ENCODE data around the gene ARHGEF35. TPM values are rescaled to one million over a fixed set of nuclear protein-coding genes. Genes with fewer than 3 reads are reported as not detected.
"Not testable (repeated sequence)": the region's sequence is repeated elsewhere in the genome, so short reads cannot be mapped to it uniquely, and the experiment has no call there.

ARHGEF35 gene
- total and polyA plus RNA-seq, 2 of the 4 experiments (the other 2 are of a cell fraction), result not detected

DNA sequence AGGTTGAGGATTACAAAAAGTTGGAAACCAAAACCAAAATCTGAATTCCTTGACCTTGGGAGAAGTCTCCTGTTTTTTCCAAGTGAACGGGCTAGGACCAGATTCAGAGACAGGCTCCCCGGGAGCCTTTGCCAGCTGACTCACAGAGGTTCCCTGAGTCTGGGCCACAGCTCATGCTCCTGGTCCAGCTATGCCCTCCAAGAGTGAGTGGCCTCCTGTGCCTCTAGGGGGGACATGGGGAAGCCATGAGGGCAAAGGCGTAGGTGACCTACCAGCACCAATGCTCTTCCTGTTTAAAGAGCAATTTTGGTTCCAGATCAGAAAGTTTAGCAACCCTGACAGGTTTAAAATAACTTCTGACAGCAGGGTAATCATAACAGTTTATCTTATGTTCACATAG lies 33.2 kb upstream of the ARHGEF35 start:
- H2BK5ac ChIP-seq (ENCODE audit: low read depth, low read length, poor library complexity, severe bottlenecking); POLR2A ChIA-PET (ENCODE audit: unreplicated experiment): not testable (repeated sequence)

DNA sequence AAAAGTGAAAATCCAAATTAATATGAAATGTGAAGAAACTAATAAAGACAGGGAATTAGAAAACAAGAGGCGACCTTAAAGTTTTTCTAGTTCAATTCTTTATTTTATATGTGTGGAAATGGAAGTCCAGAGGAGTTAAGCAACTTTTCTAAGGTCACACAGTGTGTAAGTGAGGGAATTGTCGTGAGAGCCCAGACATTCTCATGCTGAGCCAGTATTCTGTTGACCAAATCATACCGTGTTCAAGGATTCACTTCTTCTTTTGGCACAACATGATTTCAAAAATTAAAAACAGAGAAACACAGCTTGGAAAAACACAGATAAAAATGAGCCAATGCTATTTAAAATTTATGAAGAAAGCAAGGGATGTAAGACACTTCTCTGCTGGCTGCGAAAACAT lies 31.2 kb upstream of the ARHGEF35 start:
- H3K4me3 ChIP-seq (ENCODE audit: insufficient read depth, low read depth, low read length); H2BK20ac ChIP-seq (ENCODE audit: low read depth, low read length); H3K14ac ChIP-seq (replicated peaks; ENCODE audit: low read depth, low read length); H4K91ac ChIP-seq (ENCODE audit: insufficient read depth, low read depth, low read length); intact Hi-C loops (cut with micrococcal nuclease); H3K9ac ChIP-seq (ENCODE audit: low read depth, low read length); H2BK120ac ChIP-seq (ENCODE audit: low read depth, low read length); H3K36me3 ChIP-seq (ENCODE audit: control insufficient read depth, insufficient read depth, low read length); H4K5ac ChIP-seq (ENCODE audit: low read depth, low read length); H3K4me1 ChIP-seq (ENCODE audit: control insufficient read depth, insufficient read depth, low read length); H3K56ac ChIP-seq (ENCODE audit: extremely low read depth, insufficient read depth, low read length); DNase-seq; H3K79me1 ChIP-seq (ENCODE audit: low read depth in 1 of 2, low read length in 2 of 2); H2AFZ ChIP-seq (replicated peaks; ENCODE audit: low read length, poor library complexity); H3K4ac ChIP-seq (ENCODE audit: low read depth, low read length); H3K27me3 ChIP-seq (ENCODE audit: control insufficient read depth, insufficient read depth, low read length); H3K9me1 ChIP-seq (ENCODE audit: insufficient read depth, low read length); H4K8ac ChIP-seq (ENCODE audit: low read depth in 2 of 2, low read length in 2 of 2); CTCF ChIA-PET; H2AK5ac ChIP-seq (ENCODE audit: low read depth, low read length); H4K20me1 ChIP-seq (ENCODE audit: insufficient read depth, low read length); dilution Hi-C loops (cut with HindIII; ENCODE audit: low sequenced_read_pairs, unreplicated experiment); H3K4me2 ChIP-seq (ENCODE audit: low read depth, low read length); H3K9me3 ChIP-seq (ENCODE audit: control insufficient read depth, insufficient read depth, low read length); H3K23ac ChIP-seq (ENCODE audit: low read depth, low read length); H3K27ac ChIP-seq (ENCODE audit: insufficient read depth, low read length); in situ Hi-C loops (cut with MboI; ENCODE audit: low sequenced_read_pairs); H2AK9ac ChIP-seq (replicated peaks; ENCODE audit: low read depth, low read length, poor library complexity); H2BK15ac ChIP-seq (ENCODE audit: low read depth, low read length); ATAC-seq (ENCODE audit: low read depth); POLR2A ChIA-PET (ENCODE audit: unreplicated experiment); H2BK5ac ChIP-seq (ENCODE audit: low read depth, low read length, poor library complexity, severe bottlenecking); H3K18ac ChIP-seq (ENCODE audit: low read depth, low read length); BruUV-seq (replicated peaks): not testable (repeated sequence)
- no CpG with 5 or more reads among the region's 4 CpGs for WGBS, 2 experiments (ENCODE audit: extremely low coverage in 2 of 2, insufficient read length in 1 of 2)

More for the DNA sequence above, 33.2 kb upstream of the ARHGEF35 start:
- H3K4me1 ChIP-seq (ENCODE audit: control insufficient read depth, insufficient read depth, low read length); H3K14ac ChIP-seq (replicated peaks; ENCODE audit: low read depth, low read length); H4K5ac ChIP-seq (ENCODE audit: low read depth, low read length); H3K9me3 ChIP-seq (ENCODE audit: control insufficient read depth, insufficient read depth, low read length); H4K8ac ChIP-seq (ENCODE audit: low read depth in 2 of 2, low read length in 2 of 2); H3K23ac ChIP-seq (ENCODE audit: low read depth, low read length); H2AK9ac ChIP-seq (replicated peaks; ENCODE audit: low read depth, low read length, poor library complexity); H3K36me3 ChIP-seq (ENCODE audit: control insufficient read depth, insufficient read depth, low read length); intact Hi-C loops (cut with micrococcal nuclease); H3K4ac ChIP-seq (ENCODE audit: low read depth, low read length); H2BK120ac ChIP-seq (ENCODE audit: low read depth, low read length); dilution Hi-C loops (cut with HindIII; ENCODE audit: low sequenced_read_pairs, unreplicated experiment); H3K9ac ChIP-seq (ENCODE audit: low read depth, low read length); H3K4me2 ChIP-seq (ENCODE audit: low read depth, low read length); H3K27ac ChIP-seq (ENCODE audit: insufficient read depth, low read length); H3K18ac ChIP-seq (ENCODE audit: low read depth, low read length); H4K20me1 ChIP-seq (ENCODE audit: insufficient read depth, low read length); H2BK15ac ChIP-seq (ENCODE audit: low read depth, low read length); H3K4me3 ChIP-seq (ENCODE audit: insufficient read depth, low read depth, low read length); BruUV-seq (replicated peaks); H3K27me3 ChIP-seq (ENCODE audit: control insufficient read depth, insufficient read depth, low read length); H3K79me1 ChIP-seq (ENCODE audit: low read depth in 1 of 2, low read length in 2 of 2); CTCF ChIA-PET; H3K56ac ChIP-seq (ENCODE audit: extremely low read depth, insufficient read depth, low read length); H3K9me1 ChIP-seq (ENCODE audit: insufficient read depth, low read length); H2AK5ac ChIP-seq (ENCODE audit: low read depth, low read length); H2AFZ ChIP-seq (replicated peaks; ENCODE audit: low read length, poor library complexity); H2BK20ac ChIP-seq (ENCODE audit: low read depth, low read length); H4K91ac ChIP-seq (ENCODE audit: insufficient read depth, low read depth, low read length); DNase-seq; in situ Hi-C loops (cut with MboI; ENCODE audit: low sequenced_read_pairs): not testable (repeated sequence)
- ATAC-seq (ENCODE audit: low read depth), result peak; percentile 49; the same call in 1 of the 2 replicates
- 0% methylated on average over 1 of the region's 3 CpGs; no CpG with 5 or more reads in 1 of the 2 experiments for WGBS, 2 experiments (ENCODE audit: extremely low coverage in 2 of 2, insufficient read length in 1 of 2)

All from IMR-90 (cell line).